Measurements from ENCODE around the gene SHC3.

Gene SHC3

GRCh38 chr9:89138463-89139390, 39.9 kb downstream of the SHC3 start:
- H3K4me3 ChIP-seq (ENCODE audit: control insufficient read depth, low read depth, low read length) = no peak overlapping the region
- DNase-seq (ENCODE audit: low read depth) = no peak

GRCh38 chr9:89137542-89138462, 40.8 kb downstream of the SHC3 start:
- DNase-seq (ENCODE audit: low read depth) = peak; percentile 80
- TF ChIP-seq CTCF (IDR thresholded peaks at IDR 0.05; ENCODE audit: control insufficient read depth, insufficient read depth, low read depth, low read length, missing control alignments) = no peak
- no peak overlapping the region for H3K4me3 ChIP-seq (ENCODE audit: control insufficient read depth, low read depth, low read length)

More at GRCh38 chr9:89138463-89139390, 39.9 kb downstream of the SHC3 start:
- no peak for TF ChIP-seq CTCF (IDR thresholded peaks at IDR 0.05; ENCODE audit: control insufficient read depth, insufficient read depth, low read depth, low read length, missing control alignments)

GRCh38 chr9:89135591-89136166, 42.9 kb downstream of the SHC3 start:
- no peak for DNase-seq (ENCODE audit: low read depth)
- no peak overlapping the region for H3K4me3 ChIP-seq (ENCODE audit: control insufficient read depth, low read depth, low read length)
- TF ChIP-seq CTCF (IDR thresholded peaks at IDR 0.05; ENCODE audit: control insufficient read depth, insufficient read depth, low read depth, low read length, missing control alignments) = no peak

- no peak overlapping the region for H3K4me3 ChIP-seq (ENCODE audit: control insufficient read depth, low read depth, low read length)
- no peak for DNase-seq (ENCODE audit: low read depth)
- TF ChIP-seq CTCF (IDR thresholded peaks at IDR 0.05; ENCODE audit: control insufficient read depth, insufficient read depth, low read depth, low read length, missing control alignments) = no peak
Observed at GRCh38 chr9:89134709-89135108, 43.9 kb downstream of the SHC3 start.

DNA sequence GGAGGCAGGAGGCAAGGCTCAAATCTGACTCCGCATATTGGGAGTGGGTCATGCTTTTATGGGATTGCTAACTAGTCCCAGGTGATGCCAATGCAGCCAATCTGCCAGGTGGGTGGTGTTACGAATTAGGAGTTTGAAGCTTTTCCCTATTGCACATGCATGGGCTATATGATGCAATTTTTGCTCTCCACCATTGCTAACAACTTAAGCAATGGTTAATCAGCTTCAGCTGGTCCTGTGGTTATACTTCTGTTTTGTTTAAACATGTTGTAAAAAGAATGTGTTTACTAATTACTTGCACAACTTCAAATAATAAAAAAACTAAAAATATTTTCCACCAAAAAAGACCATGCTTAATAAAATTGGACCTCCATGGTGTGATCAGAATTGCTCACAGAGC, 55.7 kb downstream of the SHC3 start:
- peak; percentile 69 for DNase-seq (ENCODE audit: low read depth)
- TF ChIP-seq CTCF (IDR thresholded peaks at IDR 0.05; ENCODE audit: control insufficient read depth, insufficient read depth, low read depth, low read length, missing control alignments) = no peak
- no peak overlapping the region for H3K4me3 ChIP-seq (ENCODE audit: control insufficient read depth, low read depth, low read length)

DNA sequence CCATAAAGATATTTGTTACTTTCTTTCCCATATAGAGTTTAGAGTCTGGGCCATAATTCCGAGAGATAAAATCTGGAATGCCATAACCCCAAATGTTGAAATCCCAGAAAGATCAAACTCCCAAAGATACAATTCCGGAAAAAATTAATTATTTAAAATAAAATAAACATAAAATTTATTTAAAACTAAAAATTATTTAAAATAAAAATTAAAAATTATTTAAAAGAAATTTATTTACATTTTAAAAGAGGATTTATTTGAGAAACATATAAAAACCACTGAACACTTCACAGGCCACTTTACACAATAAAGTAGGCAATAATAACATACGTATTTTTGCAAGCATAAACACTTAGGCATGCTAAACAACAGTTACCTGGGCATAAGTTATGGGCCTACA, 57.9 kb downstream of the SHC3 start:
- TF ChIP-seq CTCF (IDR thresholded peaks at IDR 0.05; ENCODE audit: control insufficient read depth, insufficient read depth, low read depth, low read length, missing control alignments) = no peak
- no peak for DNase-seq (ENCODE audit: low read depth)
- no peak overlapping the region for H3K4me3 ChIP-seq (ENCODE audit: control insufficient read depth, low read depth, low read length)

Measured in AG09309 (cell line).